ENCODE data around the gene DRAXIN. TPM values are rescaled to one million over a fixed set of nuclear protein-coding genes. Genes with fewer than 3 reads are reported as not detected.

The DRAXIN gene
- polyA plus RNA-seq, 1 of the 3 experiments (the other 2 are of a cell fraction), result 0.97 TPM

DNA sequence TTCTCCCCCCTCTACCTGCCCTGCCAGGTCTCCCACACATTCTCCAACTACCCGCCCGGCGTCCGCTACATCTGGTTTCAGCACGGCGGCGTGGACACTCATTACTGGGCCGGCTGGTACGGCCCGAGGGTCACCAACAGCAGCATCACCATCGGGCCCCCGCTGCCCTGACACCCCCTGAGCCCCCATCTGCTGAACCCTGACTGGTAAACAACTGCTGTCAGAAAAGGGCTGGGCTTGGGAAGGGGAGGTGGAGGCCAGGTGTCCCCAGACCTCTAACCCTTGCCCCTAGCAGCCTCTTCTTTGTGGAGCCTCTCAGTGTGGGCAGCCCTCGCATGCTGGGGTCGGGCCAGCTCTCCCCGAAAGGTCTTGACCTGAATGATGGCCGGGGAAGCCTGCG lies 30.4 kb upstream of the DRAXIN start:
- H3K27me3 ChIP-seq (ENCODE audit: insufficient read depth), result no peaks in the 10 kb centered on the region
- TF ChIP-seq EP300 (IDR thresholded peaks at IDR 0.05; ENCODE audit: borderline replicate concordance in 1 of 2, low read depth in 1 of 2, low read length in 1 of 2) (no peak), TCF12 (IDR thresholded peaks at IDR 0.05) (no peak), RAD21 (IDR thresholded peaks at IDR 0.05; ENCODE audit: low read length) (no peak), NRF1 (IDR thresholded peaks at IDR 0.05; ENCODE audit: low read depth, low read length) (no peak)
- ChIA-PET POLR2A (no interaction called here), CTCF (interaction anchor here (1.1 to 8.5 kb wide), 3 partner anchors 11 to 623 kb away, joined by 4 to 120 read pairs (median 17); no protein-coding TSS in a partner anchor)
- no peak overlapping the region for H3K9ac ChIP-seq
- peaks cover 3% of the 10 kb centered on the region for H3F3A ChIP-seq (replicated peaks; ENCODE audit: insufficient read depth)
- H3K4me2 ChIP-seq, result no peak overlapping the region
- H3K4me3 ChIP-seq (ENCODE audit: low read depth in 2 of 2, low read length in 1 of 2), result no peak overlapping the region
- peaks cover 3 to 10% of the 10 kb centered on the region in 2 experiments for H3K36me3 ChIP-seq (replicated peaks in 1 of 2; ENCODE audit: control insufficient read depth in 1 of 2, insufficient read depth in 2 of 2, low read length in 1 of 2)
- DNase-seq, result no peak
- no peak overlapping the region for H2AFZ ChIP-seq (ENCODE audit: low read depth)
- H3K4me1 ChIP-seq (ENCODE audit: control insufficient read depth in 1 of 2, insufficient read depth in 2 of 2, low read depth in 1 of 2, low read length in 1 of 2), result no peaks in the 10 kb centered on the region; a peak in 1 of 4 replicates
- no peaks in the 10 kb centered on the region for H3K9me3 ChIP-seq
- WGBS (ENCODE audit: low lambda C conversion rate), result 93% methylated on average over 12 of the region's 17 CpGs
- no peaks in the 10 kb centered on the region for H4K20me1 ChIP-seq (ENCODE audit: insufficient read depth)
- H3K79me2 ChIP-seq (ENCODE audit: insufficient read depth), result no peaks in the 10 kb centered on the region
- H3K9me2 ChIP-seq, result no peaks in the 10 kb centered on the region
- H3K27ac ChIP-seq (ENCODE audit: low read depth in 2 of 2, low read length in 1 of 2), result no peak overlapping the region

DNA sequence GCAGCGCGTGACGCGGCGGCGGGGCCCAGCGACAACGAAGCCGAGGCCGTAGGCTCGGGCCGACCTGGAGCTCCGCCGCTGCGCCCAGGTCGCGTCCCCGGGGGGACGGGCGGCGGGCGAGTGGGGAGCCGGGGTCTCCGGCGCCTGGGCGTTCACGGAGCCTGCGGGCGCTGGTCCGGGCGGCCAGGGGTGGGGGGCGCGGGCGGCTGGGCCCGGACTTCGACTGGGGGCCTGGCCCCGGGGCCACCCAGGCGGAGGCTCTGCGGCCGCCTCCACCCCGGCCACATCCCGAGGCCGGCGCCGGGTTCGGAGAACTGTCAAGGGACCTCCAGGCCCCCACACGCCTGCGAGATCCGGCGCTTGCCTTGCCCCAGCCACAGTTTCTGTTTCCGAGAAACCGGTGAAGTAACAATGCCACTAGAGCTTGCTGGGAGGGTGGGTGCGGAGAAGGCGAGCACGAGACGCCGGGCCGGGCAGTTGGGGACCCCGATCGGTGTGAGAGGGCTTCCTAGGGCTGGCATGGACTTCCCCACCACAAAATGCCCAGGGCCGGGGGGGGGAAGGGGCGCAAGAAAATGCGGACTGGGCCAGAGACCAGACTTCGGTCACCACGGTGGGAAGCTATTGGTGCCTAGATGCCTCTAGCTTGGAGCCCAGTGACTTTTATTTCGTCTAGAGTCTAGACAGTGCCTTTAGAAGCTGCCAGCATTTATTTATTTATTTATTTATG lies 27.0 kb upstream of the DRAXIN start:
- ChIA-PET CTCF (interaction anchor here (0.9 to 8.5 kb wide), 30 partner anchors 10 to 626 kb away, joined by 3 to 120 read pairs (median 6); partner anchors contain the start of genes AGTRAP, FBXO2 and FBXO44), POLR2A (interaction anchor here (0.8 to 2.2 kb wide), 5 partner anchors 8 to 148 kb away, joined by 3 to 8 read pairs (median 5); partner anchors contain the start of gene FBXO2)
- H3K4me3 ChIP-seq (ENCODE audit: low read depth in 2 of 2, low read length in 1 of 2), result peak overlapping the region; percentile 43 to 44; a peak in 3 of 4 replicates
- H3K4me1 ChIP-seq (ENCODE audit: control insufficient read depth in 1 of 2, insufficient read depth in 2 of 2, low read depth in 1 of 2, low read length in 1 of 2), result no peaks in the 10 kb centered on the region; a peak in 1 of 4 replicates
- no peaks in the 10 kb centered on the region for H4K20me1 ChIP-seq (ENCODE audit: insufficient read depth)
- H3K27ac ChIP-seq (ENCODE audit: low read depth in 2 of 2, low read length in 1 of 2), result no peak overlapping the region
- no peak for DNase-seq
- no peaks in the 10 kb centered on the region for H3K79me2 ChIP-seq (ENCODE audit: insufficient read depth)
- peaks cover 0 to 5% of the 10 kb centered on the region in 2 experiments for H3K36me3 ChIP-seq (replicated peaks in 1 of 2; ENCODE audit: control insufficient read depth in 1 of 2, insufficient read depth in 2 of 2, low read length in 1 of 2)
- no peaks in the 10 kb centered on the region for H3K9me2 ChIP-seq
- H3K4me2 ChIP-seq, result peak overlapping the region; percentile 78
- no peaks in the 10 kb centered on the region for H3K27me3 ChIP-seq (ENCODE audit: insufficient read depth)
- no peak for TF ChIP-seq NRF1 (IDR thresholded peaks at IDR 0.05; ENCODE audit: low read depth, low read length)
- no peak for TF ChIP-seq RCOR1 (IDR thresholded peaks at IDR 0.05; ENCODE audit: low read length)
- TF ChIP-seq, protein P1, sequence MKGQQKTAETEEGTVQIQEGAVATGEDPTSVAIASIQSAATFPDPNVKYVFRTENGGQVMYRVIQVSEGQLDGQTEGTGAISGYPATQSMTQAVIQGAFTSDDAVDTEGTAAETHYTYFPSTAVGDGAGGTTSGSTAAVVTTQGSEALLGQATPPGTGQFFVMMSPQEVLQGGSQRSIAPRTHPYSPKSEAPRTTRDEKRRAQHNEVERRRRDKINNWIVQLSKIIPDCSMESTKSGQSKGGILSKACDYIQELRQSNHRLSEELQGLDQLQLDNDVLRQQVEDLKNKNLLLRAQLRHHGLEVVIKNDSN (IDR thresholded peaks at IDR 0.05; ENCODE audit: borderline replicate concordance, low read depth), result no peak
- no peak for TF ChIP-seq RXRA (IDR thresholded peaks at IDR 0.05; ENCODE audit: borderline replicate concordance, low read depth)
- no peak for TF ChIP-seq POLR2AphosphoS5 (IDR thresholded peaks at IDR 0.05; ENCODE audit: low read depth, low read length)
- TF ChIP-seq YY1 (IDR thresholded peaks at IDR 0.05; ENCODE audit: low read depth), result no peak
- TF ChIP-seq RAD21 (IDR thresholded peaks at IDR 0.05; ENCODE audit: low read length), result no peak
- no peak for TF ChIP-seq MXI1 (IDR thresholded peaks at IDR 0.05; ENCODE audit: low read depth, low read length)
- TF ChIP-seq, protein P2, sequence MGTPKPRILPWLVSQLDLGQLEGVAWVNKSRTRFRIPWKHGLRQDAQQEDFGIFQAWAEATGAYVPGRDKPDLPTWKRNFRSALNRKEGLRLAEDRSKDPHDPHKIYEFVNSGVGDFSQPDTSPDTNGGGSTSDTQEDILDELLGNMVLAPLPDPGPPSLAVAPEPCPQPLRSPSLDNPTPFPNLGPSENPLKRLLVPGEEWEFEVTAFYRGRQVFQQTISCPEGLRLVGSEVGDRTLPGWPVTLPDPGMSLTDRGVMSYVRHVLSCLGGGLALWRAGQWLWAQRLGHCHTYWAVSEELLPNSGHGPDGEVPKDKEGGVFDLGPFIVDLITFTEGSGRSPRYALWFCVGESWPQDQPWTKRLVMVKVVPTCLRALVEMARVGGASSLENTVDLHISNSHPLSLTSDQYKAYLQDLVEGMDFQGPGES (IDR thresholded peaks at IDR 0.05; ENCODE audit: low read depth, low read length), result no peak
- no peak for TF ChIP-seq GATA2 (CRISPR knock-in tag; IDR thresholded peaks at IDR 0.05)
- no peak for TF ChIP-seq GABPA (IDR thresholded peaks at IDR 0.05; ENCODE audit: low read depth)
- no peak for TF ChIP-seq FOXJ3 (CRISPR knock-in tag; IDR thresholded peaks at IDR 0.05)
- TF ChIP-seq, protein P3, sequence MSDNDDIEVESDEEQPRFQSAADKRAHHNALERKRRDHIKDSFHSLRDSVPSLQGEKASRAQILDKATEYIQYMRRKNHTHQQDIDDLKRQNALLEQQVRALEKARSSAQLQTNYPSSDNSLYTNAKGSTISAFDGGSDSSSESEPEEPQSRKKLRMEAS (IDR thresholded peaks at IDR 0.05; ENCODE audit: low read depth), result no peak
- TF ChIP-seq, protein P4, sequence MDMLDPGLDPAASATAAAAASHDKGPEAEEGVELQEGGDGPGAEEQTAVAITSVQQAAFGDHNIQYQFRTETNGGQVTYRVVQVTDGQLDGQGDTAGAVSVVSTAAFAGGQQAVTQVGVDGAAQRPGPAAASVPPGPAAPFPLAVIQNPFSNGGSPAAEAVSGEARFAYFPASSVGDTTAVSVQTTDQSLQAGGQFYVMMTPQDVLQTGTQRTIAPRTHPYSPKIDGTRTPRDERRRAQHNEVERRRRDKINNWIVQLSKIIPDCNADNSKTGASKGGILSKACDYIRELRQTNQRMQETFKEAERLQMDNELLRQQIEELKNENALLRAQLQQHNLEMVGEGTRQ (IDR thresholded peaks at IDR 0.05; ENCODE audit: borderline replicate concordance, low read depth, low read length), result no peak
- no peak for TF ChIP-seq RFX5 (IDR thresholded peaks at IDR 0.05; ENCODE audit: low read length)
- TF ChIP-seq FOXM1 (IDR thresholded peaks at IDR 0.05; ENCODE audit: low read depth), result no peak
- TF ChIP-seq, protein P5, sequence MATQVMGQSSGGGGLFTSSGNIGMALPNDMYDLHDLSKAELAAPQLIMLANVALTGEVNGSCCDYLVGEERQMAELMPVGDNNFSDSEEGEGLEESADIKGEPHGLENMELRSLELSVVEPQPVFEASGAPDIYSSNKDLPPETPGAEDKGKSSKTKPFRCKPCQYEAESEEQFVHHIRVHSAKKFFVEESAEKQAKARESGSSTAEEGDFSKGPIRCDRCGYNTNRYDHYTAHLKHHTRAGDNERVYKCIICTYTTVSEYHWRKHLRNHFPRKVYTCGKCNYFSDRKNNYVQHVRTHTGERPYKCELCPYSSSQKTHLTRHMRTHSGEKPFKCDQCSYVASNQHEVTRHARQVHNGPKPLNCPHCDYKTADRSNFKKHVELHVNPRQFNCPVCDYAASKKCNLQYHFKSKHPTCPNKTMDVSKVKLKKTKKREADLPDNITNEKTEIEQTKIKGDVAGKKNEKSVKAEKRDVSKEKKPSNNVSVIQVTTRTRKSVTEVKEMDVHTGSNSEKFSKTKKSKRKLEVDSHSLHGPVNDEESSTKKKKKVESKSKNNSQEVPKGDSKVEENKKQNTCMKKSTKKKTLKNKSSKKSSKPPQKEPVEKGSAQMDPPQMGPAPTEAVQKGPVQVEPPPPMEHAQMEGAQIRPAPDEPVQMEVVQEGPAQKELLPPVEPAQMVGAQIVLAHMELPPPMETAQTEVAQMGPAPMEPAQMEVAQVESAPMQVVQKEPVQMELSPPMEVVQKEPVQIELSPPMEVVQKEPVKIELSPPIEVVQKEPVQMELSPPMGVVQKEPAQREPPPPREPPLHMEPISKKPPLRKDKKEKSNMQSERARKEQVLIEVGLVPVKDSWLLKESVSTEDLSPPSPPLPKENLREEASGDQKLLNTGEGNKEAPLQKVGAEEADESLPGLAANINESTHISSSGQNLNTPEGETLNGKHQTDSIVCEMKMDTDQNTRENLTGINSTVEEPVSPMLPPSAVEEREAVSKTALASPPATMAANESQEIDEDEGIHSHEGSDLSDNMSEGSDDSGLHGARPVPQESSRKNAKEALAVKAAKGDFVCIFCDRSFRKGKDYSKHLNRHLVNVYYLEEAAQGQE (IDR thresholded peaks at IDR 0.05; ENCODE audit: low read depth, low read length), result no peak
- no peak for TF ChIP-seq EZH2phosphoT487 (IDR thresholded peaks at IDR 0.05; ENCODE audit: borderline replicate concordance, low read depth)
- H3K9ac ChIP-seq, result 0 out of 2 replicates have a peak overlapping the region, but pooled peaks have one; percentile 28
- WGBS (ENCODE audit: low lambda C conversion rate), result 15% methylated on average over 24 of the region's 66 CpGs
- H3K9me3 ChIP-seq, result no peaks in the 10 kb centered on the region
- peak overlapping the region; percentile 51; the same call in 1 of the 2 replicates for H2AFZ ChIP-seq (ENCODE audit: low read depth)
- peaks cover 3% of the 10 kb centered on the region for H3F3A ChIP-seq (replicated peaks; ENCODE audit: insufficient read depth)

All from SK-N-SH (cell line).